Measurements from ENCODE around the gene AOX1. TPM values are rescaled to one million over a fixed set of nuclear protein-coding genes. Genes with fewer than 3 reads are reported as not detected.
"Not testable (repeated sequence)": the region's sequence is repeated elsewhere in the genome, so short reads cannot be mapped to it uniquely, and the experiment has no call there.

The AOX1 gene
- total RNA-seq, 1 donor, result not detected

- Histone ChIP-seq H3K9me3 (ENCODE audit: low read depth, low read length) (no peaks in the 10 kb centered on the region), H3K27me3 (ENCODE audit: insufficient read depth, low read length) (no peaks in the 10 kb centered on the region), H3K4me3 (ENCODE audit: low read length) (no peak overlapping the region), H3K4me1 (ENCODE audit: insufficient read depth, low read length) (peaks cover 10% of the 10 kb centered on the region)
These were observed 45.5 kb downstream of the AOX1 start for GRCh38 chr2:200631287-200631686.

- H3K9me3 ChIP-seq (ENCODE audit: low read depth, low read length), result no peaks in the 10 kb centered on the region
- no peak overlapping the region for H3K4me3 ChIP-seq (ENCODE audit: low read length)
- no peaks in the 10 kb centered on the region for H3K27me3 ChIP-seq (ENCODE audit: insufficient read depth, low read length)
- peaks cover 10% of the 10 kb centered on the region for H3K4me1 ChIP-seq (ENCODE audit: insufficient read depth, low read length)
These were observed 48.6 kb downstream of the AOX1 start for GRCh38 chr2:200634231-200634964.

GRCh38 chr2:200635251-200635650 lies 49.4 kb downstream of the AOX1 start:
- no peaks in the 10 kb centered on the region for H3K9me3 ChIP-seq (ENCODE audit: low read depth, low read length)
- peaks cover 10% of the 10 kb centered on the region for H3K4me1 ChIP-seq (ENCODE audit: insufficient read depth, low read length)
- H3K4me3 ChIP-seq (ENCODE audit: low read length), result no peak overlapping the region
- no peaks in the 10 kb centered on the region for H3K27me3 ChIP-seq (ENCODE audit: insufficient read depth, low read length)

- Histone ChIP-seq H3K4me1 (ENCODE audit: insufficient read depth, low read length) (peaks cover 10% of the 10 kb centered on the region), H3K27me3 (ENCODE audit: insufficient read depth, low read length) (no peaks in the 10 kb centered on the region), H3K4me3 (ENCODE audit: low read length) (no peak overlapping the region), H3K9me3 (ENCODE audit: low read depth, low read length) (no peaks in the 10 kb centered on the region)
These were observed 52.1 kb downstream of the AOX1 start for GRCh38 chr2:200637901-200638300.

- Histone ChIP-seq H3K9me3 (ENCODE audit: low read depth, low read length) (no peaks in the 10 kb centered on the region), H3K4me1 (ENCODE audit: insufficient read depth, low read length) (peaks cover 9% of the 10 kb centered on the region), H3K4me3 (ENCODE audit: low read length) (no peak overlapping the region), H3K27me3 (ENCODE audit: insufficient read depth, low read length) (no peaks in the 10 kb centered on the region)
These were observed 54.4 kb downstream of the AOX1 start for GRCh38 chr2:200640176-200640575.

GRCh38 chr2:200640901-200641300 lies 55.1 kb downstream of the AOX1 start:
- no peaks in the 10 kb centered on the region for H3K27me3 ChIP-seq (ENCODE audit: insufficient read depth, low read length)
- H3K4me1 ChIP-seq (ENCODE audit: insufficient read depth, low read length), result peaks cover 2% of the 10 kb centered on the region
- H3K9me3 ChIP-seq (ENCODE audit: low read depth, low read length), result no peaks in the 10 kb centered on the region
- no peak overlapping the region for H3K4me3 ChIP-seq (ENCODE audit: low read length)

GRCh38 chr2:200648518-200649281 lies 62.9 kb downstream of the AOX1 start:
- not testable (repeated sequence) for H3K27me3 ChIP-seq (ENCODE audit: insufficient read depth, low read length); H3K9me3 ChIP-seq (ENCODE audit: low read depth, low read length); H3K4me3 ChIP-seq (ENCODE audit: low read length)

GRCh38 chr2:200649724-200650123 lies 63.9 kb downstream of the AOX1 start:
- Histone ChIP-seq H3K27me3 (ENCODE audit: insufficient read depth, low read length) (no peaks in the 10 kb centered on the region), H3K9me3 (ENCODE audit: low read depth, low read length) (no peaks in the 10 kb centered on the region), H3K4me1 (ENCODE audit: insufficient read depth, low read length) (no peaks in the 10 kb centered on the region), H3K4me3 (ENCODE audit: low read length) (no peak overlapping the region)

More at GRCh38 chr2:200648518-200649281, 62.9 kb downstream of the AOX1 start:
- H3K4me1 ChIP-seq (ENCODE audit: insufficient read depth, low read length), result not testable (repeated sequence)

GRCh38 chr2:200650195-200650594 lies 64.4 kb downstream of the AOX1 start:
- Histone ChIP-seq H3K4me3 (ENCODE audit: low read length) (no peak overlapping the region), H3K4me1 (ENCODE audit: insufficient read depth, low read length) (no peaks in the 10 kb centered on the region), H3K27me3 (ENCODE audit: insufficient read depth, low read length) (no peaks in the 10 kb centered on the region), H3K9me3 (ENCODE audit: low read depth, low read length) (no peaks in the 10 kb centered on the region)

- no peaks in the 10 kb centered on the region for H3K9me3 ChIP-seq (ENCODE audit: low read depth, low read length)
- H3K27me3 ChIP-seq (ENCODE audit: insufficient read depth, low read length), result no peaks in the 10 kb centered on the region
- H3K4me1 ChIP-seq (ENCODE audit: insufficient read depth, low read length), result no peaks in the 10 kb centered on the region
- no peak overlapping the region for H3K4me3 ChIP-seq (ENCODE audit: low read length)
These were observed 66.3 kb downstream of the AOX1 start for GRCh38 chr2:200652158-200652557.

- no peaks in the 10 kb centered on the region for H3K27me3 ChIP-seq (ENCODE audit: insufficient read depth, low read length)
- H3K4me1 ChIP-seq (ENCODE audit: insufficient read depth, low read length), result no peaks in the 10 kb centered on the region
- H3K4me3 ChIP-seq (ENCODE audit: low read length), result no peak overlapping the region
- H3K9me3 ChIP-seq (ENCODE audit: low read depth, low read length), result no peaks in the 10 kb centered on the region
These were observed 67.2 kb downstream of the AOX1 start for GRCh38 chr2:200653021-200653420.

- no peaks in the 10 kb centered on the region for H3K9me3 ChIP-seq (ENCODE audit: low read depth, low read length)
- H3K27me3 ChIP-seq (ENCODE audit: insufficient read depth, low read length), result no peaks in the 10 kb centered on the region
- no peak overlapping the region for H3K4me3 ChIP-seq (ENCODE audit: low read length)
- no peaks in the 10 kb centered on the region for H3K4me1 ChIP-seq (ENCODE audit: insufficient read depth, low read length)
These were observed 69.0 kb downstream of the AOX1 start for GRCh38 chr2:200654823-200655222.

GRCh38 chr2:200655918-200656580 lies 70.2 kb downstream of the AOX1 start:
- H3K4me3 ChIP-seq (ENCODE audit: low read length), result no peak overlapping the region
- H3K27me3 ChIP-seq (ENCODE audit: insufficient read depth, low read length), result no peaks in the 10 kb centered on the region
- H3K9me3 ChIP-seq (ENCODE audit: low read depth, low read length), result no peaks in the 10 kb centered on the region
- H3K4me1 ChIP-seq (ENCODE audit: insufficient read depth, low read length), result no peaks in the 10 kb centered on the region

GRCh38 chr2:200658278-200658864 lies 72.6 kb downstream of the AOX1 start:
- H3K4me3 ChIP-seq (ENCODE audit: low read length), result no peak overlapping the region
- H3K27me3 ChIP-seq (ENCODE audit: insufficient read depth, low read length), result no peaks in the 10 kb centered on the region
- H3K4me1 ChIP-seq (ENCODE audit: insufficient read depth, low read length), result no peaks in the 10 kb centered on the region
- no peaks in the 10 kb centered on the region for H3K9me3 ChIP-seq (ENCODE audit: low read depth, low read length)

- Histone ChIP-seq H3K9me3 (ENCODE audit: low read depth, low read length) (no peaks in the 10 kb centered on the region), H3K27me3 (ENCODE audit: insufficient read depth, low read length) (no peaks in the 10 kb centered on the region), H3K4me3 (ENCODE audit: low read length) (no peak overlapping the region), H3K4me1 (ENCODE audit: insufficient read depth, low read length) (no peaks in the 10 kb centered on the region)
These were observed 73.6 kb downstream of the AOX1 start for GRCh38 chr2:200659410-200659809.
